Heart right ventricle (tissue), 16 donors: ENCODE measurements around the gene SMIM1. TPM values are rescaled to one million over a fixed set of nuclear protein-coding genes. Genes with fewer than 3 reads are reported as not detected.

ENCODE experiments used
- ATAC-seq, 8 donors: fragments of 200-7000 bp; cut with Tn5 transposase; one replicate each; pipeline ENCODE4 v1.9.1; 2020; ENCODE audit warnings: mild to moderate bottlenecking in 8 of 8, moderate library complexity in 8 of 8, moderate number of reproducible peaks in 1 of 8
- DNase-seq, 2 donors: peaks; one replicate each; pipeline ENCODE4 v3.0.0-alpha.2; 2020
- H3K27ac ChIP-seq, 10 donors: fragments of 200-600 bp; sonication (generic) in 2 of 10; one replicate each; pipeline versions ENCODE4 v1.5.0 to v1.8.0; 2020 to 2022; ENCODE audit warnings: mild to moderate bottlenecking in 3 of 10
- H3K27me3 ChIP-seq, 7 donors: fragments of 200-600 bp; one replicate each; pipeline ENCODE4 v1.8.0; 2021 to 2022; ENCODE audit warnings: mild to moderate bottlenecking in 2 of 7
- H3K36me3 ChIP-seq, 9 donors: fragments of 200-600 bp; sonication (generic) in 1 of 9; one replicate each; pipeline versions ENCODE4 v1.5.0 to v1.8.0; 2020 to 2022; ENCODE audit warnings: mild to moderate bottlenecking in 2 of 9
- H3K4me1 ChIP-seq, 9 donors: fragments of 200-600 bp; sonication (generic) in 1 of 9; one replicate each; pipeline versions ENCODE4 v1.5.0 to v1.8.0; 2020 to 2022; ENCODE audit warnings: mild to moderate bottlenecking in 4 of 9
- H3K4me3 ChIP-seq, 10 donors: fragments of 200-600 bp; sonication (generic) in 2 of 10; one replicate each; pipeline versions ENCODE4 v1.5.0 to v1.8.0; 2020 to 2022; ENCODE audit warnings: mild to moderate bottlenecking in 7 of 10, moderate library complexity in 2 of 10
- H3K9me3 ChIP-seq, 11 donors: fragments of 200-600 bp in 10 of 11; sonication (generic) in 2 of 11; one replicate each; pipeline versions ENCODE4 v1.5.0 to v1.8.0; 2013 to 2022; ENCODE audit warnings: mild to moderate bottlenecking in 2 of 11, control low read depth in 1 of 11, moderate library complexity in 1 of 11
- WGBS, 2 donors: extraction: QIAGEN DNeasy Blood & Tissue Kit; methylation state at CpG; one replicate each; pipeline ENCODE4 v1.1.7; 2013; ENCODE audit warnings: inconsistent platforms in 1 of 2; 5-methylcytosine and 5-hydroxymethylcytosine counted together
- intact Hi-C, 10 donors: fragments of 100-400 bp; cut with DNase I; formaldehyde crosslinking; loops; one replicate each; pipeline versions ENCODE4 v1.11.1 to v1.14.2; 2022
- polyA plus RNA-seq, 2 donors: library from polyadenylated mRNA; stranded (reverse); fragments of 200-250 nt; gene quantifications; one replicate each; pipeline ENCODE4 v1.2.3, GENCODE V29; 2013
- total RNA-seq, 10 donors: library from RNA; stranded (reverse); fragmentation: NEBNext Ultra II Directional in 3 of 10; extraction: Animal tissue kit (Norgen Biotek cat#: 25700) in 3 of 10; gene quantifications; one replicate each; pipeline versions ENCODE4 v1.2.1 to v1.2.4, GENCODE V29; 2021 to 2023
- TF ChIP-seq, protein P1 (sequence below), 9 donors: fragments of 200-600 bp; sonication (generic) in 2 of 9; IDR thresholded peaks; one replicate each; pipeline versions ENCODE4 v1.5.0 to v1.8.0; 2021 to 2022; ENCODE audit warnings: antibody characterized with exemption in 9 of 9, mild to moderate bottlenecking in 5 of 9, moderate library complexity in 1 of 9
- donor health status: Arrhythmogenic right ventricular cardiomyopathy.
- donor health status: ischemic (EF 13 %, LVEDD 7.1; RV severe dilation, severe dysfunction).
- donor health status: healthy with polysubstance abuse.
- donor health status: DM: no; HTN: yes; CAD: no.
- donor health status: DM: no; HTN: no; CAD: no.
- donor health status: ischemic (EF 25% LVEDD 6.9; RV normal size, moderate dysfunction).
- donor health status: ischemic (EF 25% LVEDD 5.7; RV mildly dilated, moderate dysfunction).
- donor health status: healthy.
- donor health status: DM: yes; HTN: yes; CAD: no.
- donor health status: Ischemic cardiomyopathy.
- donor health status: ischemic (EF 35%, LVEDD 5.7; RV mildly dilated, moderate dysfunction).
- donor health status: nonischemic (EF 11% LVEDD 7.7; RV severe dilation, severe dysfunction).
- donor health status: DM: yes; HTN: yes; CAD: no.
- donor health status: PGD.
- donor health status: ischemic (EF 29% LVEDD 5.4; RV normal size, mild dysfunction).
- donor health status: nonischemic (EF 23%, LVEDD 6.1; RV moderate dilation, normal function).

SMIM1 gene
- total and polyA plus RNA-seq, 12 donors, result 4.0 to 33.9 (median 9.7) TPM

DNA sequence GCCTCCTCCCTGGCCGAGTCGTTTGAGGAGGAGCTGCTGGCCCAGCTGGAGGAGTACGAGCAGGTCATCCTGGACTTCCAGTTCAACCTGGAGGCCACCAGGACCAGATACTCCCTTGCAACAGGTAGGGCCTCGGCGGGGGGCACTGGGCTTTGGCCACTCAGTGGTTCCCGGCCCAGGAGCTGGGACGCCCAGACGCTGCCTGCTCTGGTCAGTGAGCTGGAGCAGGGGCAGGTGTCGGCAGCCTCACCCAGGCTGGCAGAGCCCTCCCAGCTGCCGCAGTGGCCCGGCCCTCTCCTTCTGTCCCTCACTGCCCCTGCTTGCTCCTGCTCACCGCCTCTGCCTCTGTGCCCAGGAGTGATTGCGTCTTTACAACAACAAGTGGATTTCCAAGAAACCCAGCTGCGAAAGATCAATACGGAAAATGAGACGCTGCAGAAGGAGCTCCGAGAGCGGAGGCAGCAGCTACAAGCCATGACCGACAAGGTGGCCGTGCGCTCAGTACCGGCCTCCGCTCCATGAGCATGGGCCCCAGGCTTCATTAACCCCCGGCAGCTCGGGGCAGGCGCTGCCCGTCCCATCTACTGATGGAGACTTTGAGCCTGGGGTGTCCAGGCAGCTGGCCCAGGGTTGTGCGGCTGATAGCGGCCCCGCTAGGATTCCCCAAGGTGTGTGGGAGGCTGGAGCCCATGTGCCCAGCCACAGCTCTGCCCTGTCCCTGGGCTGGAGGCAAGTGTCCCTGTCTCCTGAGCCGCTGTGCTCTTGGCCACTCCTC is 9.0 kb upstream of the SMIM1 start:
- Histone ChIP-seq H3K36me3 (no peaks in the 10 kb centered on the region), H3K27me3 (peaks cover 0 to 56% (median 26%) of the 10 kb centered on the region in 7 donors), H3K4me3 (no peak overlapping the region), H3K9me3 (peaks cover 0 to 10% (median 0%) of the 10 kb centered on the region in 11 donors), H3K4me1 (no peaks in the 10 kb centered on the region), H3K27ac (no peak overlapping the region)
- DNase-seq, result no peak
- intact Hi-C loops, result no loop called here
- ATAC-seq, result no peak
- WGBS, 2 donors, result 74 to 80% methylated on average over 31 of the region's 31 CpGs
- TF ChIP-seq, protein P1, sequence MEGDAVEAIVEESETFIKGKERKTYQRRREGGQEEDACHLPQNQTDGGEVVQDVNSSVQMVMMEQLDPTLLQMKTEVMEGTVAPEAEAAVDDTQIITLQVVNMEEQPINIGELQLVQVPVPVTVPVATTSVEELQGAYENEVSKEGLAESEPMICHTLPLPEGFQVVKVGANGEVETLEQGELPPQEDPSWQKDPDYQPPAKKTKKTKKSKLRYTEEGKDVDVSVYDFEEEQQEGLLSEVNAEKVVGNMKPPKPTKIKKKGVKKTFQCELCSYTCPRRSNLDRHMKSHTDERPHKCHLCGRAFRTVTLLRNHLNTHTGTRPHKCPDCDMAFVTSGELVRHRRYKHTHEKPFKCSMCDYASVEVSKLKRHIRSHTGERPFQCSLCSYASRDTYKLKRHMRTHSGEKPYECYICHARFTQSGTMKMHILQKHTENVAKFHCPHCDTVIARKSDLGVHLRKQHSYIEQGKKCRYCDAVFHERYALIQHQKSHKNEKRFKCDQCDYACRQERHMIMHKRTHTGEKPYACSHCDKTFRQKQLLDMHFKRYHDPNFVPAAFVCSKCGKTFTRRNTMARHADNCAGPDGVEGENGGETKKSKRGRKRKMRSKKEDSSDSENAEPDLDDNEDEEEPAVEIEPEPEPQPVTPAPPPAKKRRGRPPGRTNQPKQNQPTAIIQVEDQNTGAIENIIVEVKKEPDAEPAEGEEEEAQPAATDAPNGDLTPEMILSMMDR (IDR thresholded peaks at IDR 0.05), result no peak

DNA sequence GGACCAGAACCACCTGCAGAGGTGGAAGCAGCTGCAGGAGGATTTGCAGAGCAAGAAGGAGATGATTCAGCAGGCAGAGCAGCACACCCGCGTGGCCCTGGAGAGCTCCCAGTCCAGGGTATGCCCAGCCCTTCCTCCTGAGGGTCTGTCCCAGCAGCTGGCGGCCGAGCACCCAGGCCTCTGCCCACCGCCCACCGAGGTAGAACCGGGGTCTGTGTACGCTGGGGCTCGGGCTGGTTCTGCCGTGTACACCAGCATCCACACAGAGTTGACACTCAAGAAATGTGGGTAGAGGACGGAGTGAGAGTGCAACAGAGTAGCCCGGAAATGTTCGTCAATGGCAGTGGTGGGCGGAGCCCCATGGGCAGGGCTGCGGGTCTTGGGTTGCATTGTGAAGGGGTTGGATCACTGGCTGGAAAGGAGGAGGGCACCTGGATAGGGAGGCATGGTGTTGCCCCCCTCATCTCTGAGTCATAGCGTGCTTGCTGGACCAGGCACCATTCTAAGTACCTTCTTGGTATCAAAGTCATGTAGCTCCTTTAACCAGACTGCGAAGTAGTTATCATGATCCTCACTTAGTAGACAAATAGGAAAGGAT is 5.1 kb upstream of the SMIM1 start:
- Histone ChIP-seq H3K9me3 (no peaks in the 10 kb centered on the region), H3K27me3 (peaks cover 0 to 37% (median 20%) of the 10 kb centered on the region in 7 donors), H3K4me3 (no peak overlapping the region), H3K4me1 (peaks cover 5 to 16% (median 9%) of the 10 kb centered on the region in 9 donors), H3K27ac (no peak overlapping the region), H3K36me3 (no peaks in the 10 kb centered on the region)
- intact Hi-C loops, result no loop called here
- 87 to 88% methylated on average over 17 of the region's 17 CpGs for WGBS, 2 donors
- DNase-seq (no peak), ATAC-seq (no peak)
- TF ChIP-seq, protein P1 (IDR thresholded peaks at IDR 0.05), result no peak

- no peak for DNase-seq
- intact Hi-C loops, result no loop called here
- Histone ChIP-seq H3K27me3 (peaks cover 0 to 23% (median 10%) of the 10 kb centered on the region in 7 donors), H3K27ac (no peak overlapping the region), H3K36me3 (no peaks in the 10 kb centered on the region), H3K4me3 (no peak overlapping the region), H3K4me1 (peaks cover 9 to 29% (median 18%) of the 10 kb centered on the region in 9 donors), H3K9me3 (no peaks in the 10 kb centered on the region)
- WGBS, 2 donors, result 86 to 89% methylated on average over 22 of the region's 22 CpGs
- TF ChIP-seq, protein P1 (IDR thresholded peaks at IDR 0.05), result no peak
- ATAC-seq, result no peak
These were observed 3.6 kb upstream of the SMIM1 start for GRCh38 chr1:3768811-3769390.

- intact Hi-C loops, result no loop called here
These were observed 2.3 kb upstream of the SMIM1 start for GRCh38 chr1:3770047-3770765.

More at GRCh38 chr1:3770047-3770765, 2.3 kb upstream of the SMIM1 start:
- peaks cover 0 to 23% (median 7%) of the 10 kb centered on the region in 7 donors for H3K27me3 ChIP-seq
- TF ChIP-seq, protein P1 (IDR thresholded peaks at IDR 0.05), result no peak
- peaks cover 17 to 42% (median 29%) of the 10 kb centered on the region in 9 donors for H3K4me1 ChIP-seq
- no peak for ATAC-seq
- DNase-seq, result no peak
- H3K4me3 ChIP-seq, result no peak overlapping the region
- H3K27ac ChIP-seq, result no peak overlapping the region
- WGBS, 2 donors, result 85 to 89% methylated on average over 16 of the region's 16 CpGs
- no peaks in the 10 kb centered on the region for H3K9me3 ChIP-seq
- H3K36me3 ChIP-seq, result no peaks in the 10 kb centered on the region
